ENCODE data around the gene AIG1.
A peak's percentile ranks its signal among the peaks of the same experiment; 100 is the strongest.

Gene AIG1

GRCh38 chr6:143125455-143125854 is 64.8 kb downstream of the AIG1 start:
- TF ChIP-seq, protein P1, sequence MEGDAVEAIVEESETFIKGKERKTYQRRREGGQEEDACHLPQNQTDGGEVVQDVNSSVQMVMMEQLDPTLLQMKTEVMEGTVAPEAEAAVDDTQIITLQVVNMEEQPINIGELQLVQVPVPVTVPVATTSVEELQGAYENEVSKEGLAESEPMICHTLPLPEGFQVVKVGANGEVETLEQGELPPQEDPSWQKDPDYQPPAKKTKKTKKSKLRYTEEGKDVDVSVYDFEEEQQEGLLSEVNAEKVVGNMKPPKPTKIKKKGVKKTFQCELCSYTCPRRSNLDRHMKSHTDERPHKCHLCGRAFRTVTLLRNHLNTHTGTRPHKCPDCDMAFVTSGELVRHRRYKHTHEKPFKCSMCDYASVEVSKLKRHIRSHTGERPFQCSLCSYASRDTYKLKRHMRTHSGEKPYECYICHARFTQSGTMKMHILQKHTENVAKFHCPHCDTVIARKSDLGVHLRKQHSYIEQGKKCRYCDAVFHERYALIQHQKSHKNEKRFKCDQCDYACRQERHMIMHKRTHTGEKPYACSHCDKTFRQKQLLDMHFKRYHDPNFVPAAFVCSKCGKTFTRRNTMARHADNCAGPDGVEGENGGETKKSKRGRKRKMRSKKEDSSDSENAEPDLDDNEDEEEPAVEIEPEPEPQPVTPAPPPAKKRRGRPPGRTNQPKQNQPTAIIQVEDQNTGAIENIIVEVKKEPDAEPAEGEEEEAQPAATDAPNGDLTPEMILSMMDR (IDR thresholded peaks at IDR 0.05) = no peak
- H3K4me3 ChIP-seq = no peak overlapping the region
- H3K27ac ChIP-seq = no peak overlapping the region
- DNase-seq (ENCODE audit: low spot score) = no peak

GRCh38 chr6:143125864-143126573 is 65.3 kb downstream of the AIG1 start:
- no peak overlapping the region for H3K27ac ChIP-seq
- no peak for DNase-seq (ENCODE audit: low spot score)
- H3K4me3 ChIP-seq = no peak overlapping the region
- TF ChIP-seq, protein P1 (IDR thresholded peaks at IDR 0.05) = no peak

- no peak overlapping the region for H3K4me3 ChIP-seq
- TF ChIP-seq, protein P1 (IDR thresholded peaks at IDR 0.05) = no peak
- no peak for DNase-seq (ENCODE audit: low spot score)
- no peak overlapping the region for H3K27ac ChIP-seq
Observed at GRCh38 chr6:143126574-143126941, 65.9 kb downstream of the AIG1 start.

- Histone ChIP-seq H3K4me3 (no peak overlapping the region), H3K27ac (no peak overlapping the region)
- TF ChIP-seq, protein P1 (IDR thresholded peaks at IDR 0.05) = no peak
- DNase-seq (ENCODE audit: low spot score) = no peak
Observed at GRCh38 chr6:143127941-143128680, 67.4 kb downstream of the AIG1 start.

DNA sequence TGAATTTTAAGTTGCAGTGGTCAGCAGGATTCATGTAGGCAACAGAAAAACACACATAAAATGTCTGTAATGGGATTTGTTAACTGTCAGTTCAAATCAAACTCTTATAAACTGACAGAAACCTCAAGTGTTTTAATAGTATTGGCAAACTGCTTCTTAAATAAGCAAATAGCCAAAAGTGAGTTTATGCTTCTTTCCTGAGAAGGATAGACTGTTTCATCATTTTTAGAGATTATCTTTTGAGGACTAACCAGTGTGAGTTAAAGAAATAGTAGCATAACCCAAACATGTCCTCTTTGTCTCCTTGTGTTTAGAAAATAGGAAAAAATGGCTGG is 68.0 kb downstream of the AIG1 start:
- H3K4me3 ChIP-seq = no peak overlapping the region
- no peak for DNase-seq (ENCODE audit: low spot score)
- no peak overlapping the region for H3K27ac ChIP-seq
- TF ChIP-seq, protein P1 (IDR thresholded peaks at IDR 0.05) = no peak

DNA sequence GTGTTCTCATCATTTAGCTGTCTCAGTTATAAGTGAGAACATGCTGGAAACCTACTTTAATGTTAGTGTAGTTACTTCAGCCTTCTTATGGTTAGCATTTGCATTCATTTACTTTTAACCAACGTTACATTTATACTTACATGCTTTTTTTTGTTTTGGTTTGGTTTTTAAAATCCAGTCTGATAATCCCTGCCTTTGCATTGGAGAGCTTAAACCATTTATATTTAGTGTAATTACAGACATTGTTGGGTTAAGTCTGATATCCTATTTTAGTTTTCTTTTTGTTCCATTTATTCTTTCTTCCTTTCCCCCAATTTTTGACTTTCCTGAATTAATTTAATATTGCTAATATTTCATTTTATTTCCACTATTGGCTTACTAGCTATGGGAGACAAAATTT is 70.2 kb downstream of the AIG1 start:
- H3K27ac ChIP-seq = no peak overlapping the region
- H3K4me3 ChIP-seq = no peak overlapping the region
- no peak for DNase-seq (ENCODE audit: low spot score)
- TF ChIP-seq, protein P1 (IDR thresholded peaks at IDR 0.05) = no peak

GRCh38 chr6:143135325-143135724 is 74.6 kb downstream of the AIG1 start:
- H3K4me3 ChIP-seq = no peak overlapping the region
- peak overlapping the region in 1 of 2 donors; percentile 5 for H3K27ac ChIP-seq
- TF ChIP-seq, protein P1 (IDR thresholded peaks at IDR 0.05) = no peak
- DNase-seq (ENCODE audit: low spot score) = no peak

Measured in coronary artery (tissue), 2 donors.